Measurements from ENCODE around the gene WDR70.

WDR70 gene

GRCh38 chr5:37720550-37720952 is 341.4 kb downstream of the WDR70 start:
- Histone ChIP-seq H3K27me3 (ENCODE audit: insufficient read depth, low read length, poor library complexity, severe bottlenecking) (no peaks in the 10 kb centered on the region), H3K4me3 (ENCODE audit: low read length, poor library complexity, severe bottlenecking) (no peak overlapping the region), H4K20me1 (ENCODE audit: insufficient read depth, low read length, poor library complexity, severe bottlenecking) (no peaks in the 10 kb centered on the region), H2AFZ (ENCODE audit: low read length) (no peak overlapping the region), H3K36me3 (ENCODE audit: insufficient read depth, low read length) (no peaks in the 10 kb centered on the region), H3K4me2 (ENCODE audit: low read depth, low read length, poor library complexity, severe bottlenecking) (no peak overlapping the region), H3K9me3 (ENCODE audit: insufficient read depth, low read depth, low read length) (no peaks in the 10 kb centered on the region), H3K9me2 (replicated peaks; ENCODE audit: low read depth, low read length) (no peaks in the 10 kb centered on the region), H3K79me2 (ENCODE audit: insufficient read depth, low read length) (no peaks in the 10 kb centered on the region), H3F3A (ENCODE audit: low read depth) (peaks cover 7% of the 10 kb centered on the region; the same call in 1 of the 2 replicates), H3K4me1 (ENCODE audit: insufficient read depth, low read length, poor library complexity, severe bottlenecking) (peaks cover 59% of the 10 kb centered on the region), H3K9ac (ENCODE audit: low read depth, low read length, poor library complexity, severe bottlenecking) (no peak overlapping the region)
- TF ChIP-seq EZH2phosphoT487 (IDR thresholded peaks at IDR 0.05; ENCODE audit: borderline replicate concordance): no peak
- TF ChIP-seq, protein P1, sequence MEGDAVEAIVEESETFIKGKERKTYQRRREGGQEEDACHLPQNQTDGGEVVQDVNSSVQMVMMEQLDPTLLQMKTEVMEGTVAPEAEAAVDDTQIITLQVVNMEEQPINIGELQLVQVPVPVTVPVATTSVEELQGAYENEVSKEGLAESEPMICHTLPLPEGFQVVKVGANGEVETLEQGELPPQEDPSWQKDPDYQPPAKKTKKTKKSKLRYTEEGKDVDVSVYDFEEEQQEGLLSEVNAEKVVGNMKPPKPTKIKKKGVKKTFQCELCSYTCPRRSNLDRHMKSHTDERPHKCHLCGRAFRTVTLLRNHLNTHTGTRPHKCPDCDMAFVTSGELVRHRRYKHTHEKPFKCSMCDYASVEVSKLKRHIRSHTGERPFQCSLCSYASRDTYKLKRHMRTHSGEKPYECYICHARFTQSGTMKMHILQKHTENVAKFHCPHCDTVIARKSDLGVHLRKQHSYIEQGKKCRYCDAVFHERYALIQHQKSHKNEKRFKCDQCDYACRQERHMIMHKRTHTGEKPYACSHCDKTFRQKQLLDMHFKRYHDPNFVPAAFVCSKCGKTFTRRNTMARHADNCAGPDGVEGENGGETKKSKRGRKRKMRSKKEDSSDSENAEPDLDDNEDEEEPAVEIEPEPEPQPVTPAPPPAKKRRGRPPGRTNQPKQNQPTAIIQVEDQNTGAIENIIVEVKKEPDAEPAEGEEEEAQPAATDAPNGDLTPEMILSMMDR (conservative IDR thresholded peaks at IDR 0.05; ENCODE audit: low read length): no peak

DNA sequence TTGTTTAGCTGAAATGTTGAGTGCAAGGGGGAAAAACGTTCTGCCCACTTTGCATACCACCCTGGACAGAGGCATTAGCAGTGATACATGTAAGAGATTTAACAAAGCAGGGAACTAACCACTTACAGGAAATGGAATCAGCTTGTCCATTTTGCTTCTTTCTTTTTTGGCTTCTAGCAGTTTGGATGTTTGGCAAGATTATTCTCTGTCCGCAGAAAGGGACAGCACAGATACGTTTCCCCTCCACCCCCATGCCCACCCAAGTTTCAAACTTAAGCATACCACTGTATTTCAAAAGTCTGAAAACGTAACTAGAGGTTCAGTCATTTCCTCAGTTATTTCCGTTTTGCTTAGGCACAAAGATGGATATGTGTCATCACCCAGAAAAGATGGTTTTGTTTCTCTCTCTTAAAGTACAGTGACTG is 342.3 kb downstream of the WDR70 start:
- no peaks in the 10 kb centered on the region for H4K20me1 ChIP-seq (ENCODE audit: insufficient read depth, low read length, poor library complexity, severe bottlenecking)
- peaks cover 7% of the 10 kb centered on the region; the same call in 1 of the 2 replicates for H3F3A ChIP-seq (ENCODE audit: low read depth)
- no peak overlapping the region for H3K9ac ChIP-seq (ENCODE audit: low read depth, low read length, poor library complexity, severe bottlenecking)
- no peaks in the 10 kb centered on the region for H3K79me2 ChIP-seq (ENCODE audit: insufficient read depth, low read length)
- TF ChIP-seq, protein P1 (conservative IDR thresholded peaks at IDR 0.05; ENCODE audit: low read length): no peak
- no peak for TF ChIP-seq EZH2phosphoT487 (IDR thresholded peaks at IDR 0.05; ENCODE audit: borderline replicate concordance)
- no peaks in the 10 kb centered on the region for H3K27me3 ChIP-seq (ENCODE audit: insufficient read depth, low read length, poor library complexity, severe bottlenecking)
- no peaks in the 10 kb centered on the region for H3K9me2 ChIP-seq (replicated peaks; ENCODE audit: low read depth, low read length)
- H3K9me3 ChIP-seq (ENCODE audit: insufficient read depth, low read depth, low read length): no peaks in the 10 kb centered on the region
- no peak overlapping the region for H3K4me3 ChIP-seq (ENCODE audit: low read length, poor library complexity, severe bottlenecking)
- peak overlapping the region; percentile 22 for H3K4me2 ChIP-seq (ENCODE audit: low read depth, low read length, poor library complexity, severe bottlenecking)
- no peaks in the 10 kb centered on the region for H3K36me3 ChIP-seq (ENCODE audit: insufficient read depth, low read length)
- no peak overlapping the region for H2AFZ ChIP-seq (ENCODE audit: low read length)
- peaks cover 64% of the 10 kb centered on the region for H3K4me1 ChIP-seq (ENCODE audit: insufficient read depth, low read length, poor library complexity, severe bottlenecking)

DNA sequence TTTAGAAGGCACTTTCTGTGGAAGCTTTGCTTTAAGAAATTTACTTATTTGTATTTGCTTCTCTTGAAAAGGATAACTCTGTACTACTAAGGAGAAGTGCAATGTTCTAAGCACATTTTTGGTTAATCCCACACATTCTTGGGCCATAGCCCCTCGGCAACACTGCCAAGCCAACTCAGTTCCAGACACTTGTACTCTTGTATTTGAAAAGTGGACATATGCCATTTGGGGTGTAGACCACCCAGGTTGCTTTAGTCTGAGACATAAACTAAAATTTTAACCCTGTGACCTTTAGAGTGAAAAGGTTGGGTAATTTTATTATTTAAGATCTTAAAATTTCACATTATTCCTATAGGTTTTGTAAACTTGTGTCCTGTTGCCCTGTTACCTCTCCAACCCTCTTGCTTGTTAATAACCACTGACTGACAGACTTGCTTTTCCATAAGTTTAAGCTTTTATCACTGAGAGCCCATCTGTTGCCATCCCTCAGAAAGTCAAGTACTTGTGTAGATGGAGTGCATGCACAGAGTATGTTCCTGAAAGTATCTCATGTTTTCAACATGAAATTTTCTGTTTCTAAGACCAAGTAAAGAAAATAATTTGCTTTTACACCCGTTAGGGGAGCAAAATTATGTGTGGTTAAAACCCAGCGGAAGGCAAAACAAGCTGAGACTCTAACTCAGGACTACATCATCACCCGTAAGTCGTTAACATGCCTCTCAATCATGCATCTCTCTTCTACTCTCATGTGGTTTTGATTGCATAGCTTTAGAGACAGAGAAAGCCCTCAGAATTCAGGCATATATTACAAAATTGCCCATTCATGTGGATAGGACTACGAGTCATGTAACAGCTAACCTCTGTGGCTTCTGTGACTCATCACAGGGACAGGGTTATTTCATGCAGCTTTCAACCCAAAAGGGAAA is 343.4 kb downstream of the WDR70 start:
- Histone ChIP-seq H3K36me3 (ENCODE audit: insufficient read depth, low read length) (peaks cover 8% of the 10 kb centered on the region; the same call in 1 of the 2 replicates), H3K79me2 (ENCODE audit: insufficient read depth, low read length) (no peaks in the 10 kb centered on the region), H3K9ac (ENCODE audit: low read depth, low read length, poor library complexity, severe bottlenecking) (peak overlapping the region; percentile 44), H3K4me1 (ENCODE audit: insufficient read depth, low read length, poor library complexity, severe bottlenecking) (peaks cover 56% of the 10 kb centered on the region), H4K20me1 (ENCODE audit: insufficient read depth, low read length, poor library complexity, severe bottlenecking) (no peaks in the 10 kb centered on the region), H3K4me3 (ENCODE audit: low read length, poor library complexity, severe bottlenecking) (peak overlapping the region; percentile 47), H3K4me2 (ENCODE audit: low read depth, low read length, poor library complexity, severe bottlenecking) (peak overlapping the region; percentile 70), H3K9me2 (replicated peaks; ENCODE audit: low read depth, low read length) (no peaks in the 10 kb centered on the region), H3K27me3 (ENCODE audit: insufficient read depth, low read length, poor library complexity, severe bottlenecking) (no peaks in the 10 kb centered on the region), H3K9me3 (ENCODE audit: insufficient read depth, low read depth, low read length) (no peaks in the 10 kb centered on the region), H3F3A (ENCODE audit: low read depth) (peaks cover 7% of the 10 kb centered on the region; the same call in 1 of the 2 replicates), H2AFZ (ENCODE audit: low read length) (no peak overlapping the region)
- TF ChIP-seq EZH2phosphoT487 (IDR thresholded peaks at IDR 0.05; ENCODE audit: borderline replicate concordance): no peak
- TF ChIP-seq, protein P1 (conservative IDR thresholded peaks at IDR 0.05; ENCODE audit: low read length): no peak

Data from Loucy (cell line).